ENCODE data around the gene INAFM2.

INAFM2 gene

DNA sequence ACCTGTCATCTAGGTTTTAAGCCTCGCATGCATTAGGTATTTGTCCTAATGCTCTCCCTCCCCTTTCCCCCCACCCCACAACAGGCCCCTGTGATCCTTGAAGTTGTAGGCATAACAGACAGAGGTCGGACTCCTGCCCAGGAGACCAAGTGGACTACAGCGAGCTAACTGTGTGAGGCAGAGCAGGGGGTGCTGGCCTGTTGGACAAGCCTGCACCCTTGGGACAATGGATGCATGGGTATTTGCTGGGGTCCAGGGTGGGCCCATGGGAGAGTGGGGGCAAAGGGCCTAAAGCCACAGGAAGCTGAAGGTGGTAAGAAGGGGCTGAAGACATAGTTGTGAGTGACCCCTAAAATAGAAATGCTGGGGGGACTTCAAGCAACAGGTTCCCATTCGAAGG is 18.2 kb upstream of the INAFM2 start:
- H3K4me3 ChIP-seq (ENCODE audit: low read depth, low read length) = no peak overlapping the region

DNA sequence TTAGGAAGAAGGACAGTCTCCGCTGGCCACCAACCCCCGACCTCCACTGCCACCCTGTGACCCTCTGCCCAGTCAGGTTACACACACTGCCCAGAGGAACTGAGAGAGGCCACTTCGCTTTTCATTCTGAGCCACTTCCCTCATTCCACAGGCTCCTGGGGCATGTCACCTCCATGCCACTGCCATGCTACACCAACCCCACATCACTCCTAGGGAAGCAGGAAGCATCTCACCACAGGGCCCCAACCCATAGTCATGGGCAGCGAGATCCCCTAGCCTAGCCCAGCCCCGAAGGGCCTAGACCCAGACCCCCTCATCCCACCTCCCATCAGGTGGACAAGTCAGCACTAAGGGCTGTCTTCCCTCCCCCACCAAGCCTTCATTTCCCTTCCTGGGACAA is 17.1 kb upstream of the INAFM2 start:
- H3K4me3 ChIP-seq (ENCODE audit: low read depth, low read length) = no peak overlapping the region

DNA sequence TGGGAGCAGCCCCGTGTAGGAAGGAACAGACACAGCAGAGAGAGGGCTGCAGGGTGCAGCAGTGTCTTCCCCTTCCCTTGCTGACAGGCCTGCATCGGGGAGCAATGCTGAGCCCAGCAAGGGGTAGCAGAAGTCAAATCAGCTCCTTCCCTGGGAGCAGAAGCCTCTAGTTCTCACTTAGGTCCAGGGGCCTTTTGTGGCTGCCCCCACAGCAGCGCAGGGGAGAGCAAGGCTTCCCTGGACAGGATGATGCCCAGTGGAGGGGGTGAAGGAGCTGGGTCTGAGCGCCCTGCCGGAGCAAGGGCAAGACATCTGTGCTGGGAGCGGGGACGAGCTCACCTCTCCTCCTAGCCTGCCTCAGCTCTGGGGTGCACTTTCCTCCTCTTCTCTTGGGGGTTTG is 16.6 kb upstream of the INAFM2 start:
- no peak overlapping the region for H3K4me3 ChIP-seq (ENCODE audit: low read depth, low read length)

DNA sequence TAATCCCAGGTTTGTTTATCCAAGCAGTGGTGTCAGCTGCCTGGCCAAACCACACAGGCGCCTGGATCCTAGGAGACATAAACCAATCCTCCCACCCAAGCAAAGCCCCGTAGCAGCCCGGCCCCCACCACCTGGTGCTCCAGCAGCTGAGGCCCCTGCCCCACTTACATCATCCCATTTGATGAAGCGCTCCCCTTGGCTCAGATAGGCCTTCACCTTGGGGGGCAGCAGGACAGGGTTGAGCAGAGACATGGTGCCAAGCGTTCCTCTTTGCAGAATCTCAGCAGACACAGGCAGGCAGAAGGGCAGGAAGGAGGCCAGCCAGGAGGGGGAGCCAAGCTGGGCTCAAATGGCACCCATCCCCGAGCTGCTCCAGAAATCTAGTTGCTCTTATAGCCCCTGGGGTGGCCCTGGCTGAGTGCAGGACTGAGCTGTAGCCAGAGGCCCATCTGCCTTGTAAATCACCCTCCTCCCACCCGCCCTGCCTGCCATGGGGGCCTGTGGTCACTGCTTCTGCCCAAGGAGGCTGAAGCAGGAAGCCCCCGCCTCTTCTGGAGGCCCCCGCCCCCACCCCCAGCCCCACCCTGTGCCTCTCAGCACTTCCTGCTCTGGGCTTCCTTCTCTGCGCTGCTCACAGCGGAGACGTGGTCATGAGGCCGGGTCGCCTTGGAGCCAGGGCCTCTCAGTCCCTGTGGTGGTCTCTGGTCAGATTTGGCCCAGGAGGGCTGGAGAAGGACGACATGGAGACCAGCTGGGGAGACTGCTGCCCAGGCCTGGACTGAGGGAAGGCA is 15.9 kb upstream of the INAFM2 start, which contains the start of gene PLCB2:
PLCB2 (minus strand) TSS at position 515 of the 791 bp plus-strand sequence; CDS start at position 252, 263 bp downstream.
- H3K4me3 ChIP-seq (ENCODE audit: low read depth, low read length) = no peak within 1 kb of the TSS

DNA sequence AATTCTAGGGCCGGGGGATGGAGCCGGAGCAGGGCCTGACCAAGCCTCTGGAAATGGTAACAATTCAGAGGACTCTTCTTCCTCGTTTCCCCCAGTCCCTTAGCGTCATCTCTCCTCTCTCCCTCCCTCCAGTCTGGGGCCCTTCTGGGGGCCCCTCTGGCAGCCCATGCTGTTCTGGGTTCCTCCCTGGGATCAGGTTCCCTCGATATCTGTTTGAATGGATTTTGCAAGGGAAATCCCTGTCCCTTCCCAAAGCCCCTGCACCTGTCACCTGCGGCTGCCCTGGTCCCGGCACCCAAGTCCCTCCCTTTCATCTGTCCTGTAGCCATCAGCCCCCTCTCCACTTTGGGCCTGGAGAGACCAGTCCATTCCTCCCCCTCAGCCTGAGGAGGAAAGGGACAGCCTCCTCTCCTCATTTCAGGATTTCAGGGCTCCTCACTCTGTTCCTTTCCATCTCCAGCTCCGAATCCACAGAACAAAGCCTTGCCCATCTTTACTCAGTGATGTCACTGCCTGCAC is 14.1 kb upstream of the INAFM2 start:
- H3K4me3 ChIP-seq (ENCODE audit: low read depth, low read length) = no peak overlapping the region

DNA sequence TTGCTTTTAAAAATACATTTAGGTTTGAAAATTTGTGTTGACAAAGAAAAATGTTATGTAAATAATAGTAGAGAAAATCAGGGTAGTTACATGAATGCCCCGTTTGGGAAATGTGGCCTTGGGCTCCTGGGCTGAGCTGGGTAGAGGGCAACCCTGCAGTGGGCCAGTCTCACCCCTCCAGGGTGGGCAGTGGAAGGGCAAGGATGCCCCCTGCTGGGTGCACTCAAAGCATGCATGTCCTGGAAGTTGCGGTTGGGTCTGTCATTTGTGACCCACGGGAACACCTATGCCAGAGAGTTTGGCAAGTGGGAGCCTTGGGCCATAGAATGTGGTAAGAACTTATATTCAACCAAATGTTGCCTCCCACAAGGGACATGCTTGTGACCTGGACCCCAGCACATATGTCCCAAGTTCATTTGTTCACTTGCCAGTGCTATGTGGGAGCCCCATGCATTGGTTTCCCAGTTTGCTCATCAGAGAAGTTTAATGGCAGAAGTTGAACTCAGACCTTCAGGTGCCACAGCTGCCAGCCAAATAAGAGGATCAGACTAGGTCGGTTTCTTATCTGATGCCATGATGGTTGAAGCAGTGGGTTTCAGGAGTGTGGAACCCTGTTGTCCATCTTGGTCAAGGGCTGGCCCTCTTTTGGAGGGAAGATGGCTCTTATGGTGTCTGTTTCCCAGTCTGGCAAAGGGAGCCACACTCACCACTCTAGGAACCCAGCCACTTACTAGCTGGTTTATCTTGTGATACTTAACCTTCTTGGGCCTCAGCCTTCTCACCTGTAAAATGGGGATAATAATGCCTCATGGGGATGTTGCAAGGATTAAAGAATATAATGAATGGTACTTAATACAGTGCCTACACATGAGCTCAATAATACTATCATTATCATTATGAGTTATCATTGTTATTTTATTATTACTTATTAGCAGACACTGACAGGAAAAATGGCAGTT is 13.2 kb upstream of the INAFM2 start:
- H3K4me3 ChIP-seq (ENCODE audit: low read depth, low read length) = no peak overlapping the region

DNA sequence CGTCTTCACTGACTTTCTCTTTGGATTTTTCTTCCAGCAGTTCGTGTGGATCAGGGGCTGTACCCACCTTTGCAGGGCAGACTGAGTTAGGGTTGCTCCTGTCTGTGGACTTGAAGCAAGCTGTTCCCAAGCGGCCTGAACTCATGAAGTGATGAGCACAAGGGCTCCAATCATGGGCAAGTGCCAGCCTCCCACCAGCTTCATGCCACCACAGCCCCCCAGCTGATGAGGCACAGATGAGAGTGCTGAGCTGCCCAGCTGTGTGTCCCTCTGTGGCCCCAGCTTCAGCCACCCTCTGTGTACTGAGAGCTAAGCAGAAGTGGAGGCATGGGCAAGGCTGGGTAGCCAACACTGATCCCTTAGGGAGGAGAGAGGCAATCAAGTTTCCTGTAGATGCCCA is 12.5 kb upstream of the INAFM2 start:
- H3K4me3 ChIP-seq (ENCODE audit: low read depth, low read length) = no peak overlapping the region

DNA sequence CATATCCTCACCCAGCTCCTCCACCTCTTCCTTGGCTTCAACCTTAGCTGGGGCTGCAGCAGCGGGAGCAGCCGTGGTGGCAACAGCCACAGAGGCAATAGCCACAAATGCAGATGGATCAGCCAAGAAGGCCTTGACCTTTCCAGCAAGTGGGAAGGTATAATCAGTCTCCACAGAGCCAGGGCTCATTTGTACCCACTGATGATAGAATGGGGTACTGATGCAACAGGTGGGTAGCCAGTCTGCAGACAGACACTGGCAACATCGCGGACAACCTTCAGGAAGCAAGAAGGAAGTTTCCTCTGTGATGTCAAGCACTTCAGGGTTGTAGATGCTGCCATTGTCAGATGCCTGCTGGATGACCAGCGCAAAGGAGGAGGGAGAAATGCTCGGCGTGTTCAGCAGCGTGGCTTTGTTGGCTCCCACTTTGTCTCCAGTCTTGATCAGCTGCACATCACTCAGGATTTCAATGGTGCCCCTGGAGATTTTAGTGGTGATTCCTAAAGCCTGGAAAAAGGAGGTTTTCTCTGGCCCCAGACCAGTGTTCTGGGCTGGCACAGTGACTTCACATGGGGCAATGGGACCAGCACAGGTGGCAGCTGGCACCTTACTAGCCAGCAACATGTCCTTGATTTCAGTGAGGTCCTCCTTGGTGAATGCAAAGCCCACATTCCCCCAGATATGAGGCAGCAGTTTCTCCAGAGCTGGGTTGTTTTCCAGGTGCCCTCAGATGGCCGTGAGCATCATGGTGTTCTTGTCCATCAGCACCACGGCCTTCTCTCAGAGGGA is 10.9 kb upstream of the INAFM2 start:
- no peak overlapping the region for H3K4me3 ChIP-seq (ENCODE audit: low read depth, low read length)

DNA sequence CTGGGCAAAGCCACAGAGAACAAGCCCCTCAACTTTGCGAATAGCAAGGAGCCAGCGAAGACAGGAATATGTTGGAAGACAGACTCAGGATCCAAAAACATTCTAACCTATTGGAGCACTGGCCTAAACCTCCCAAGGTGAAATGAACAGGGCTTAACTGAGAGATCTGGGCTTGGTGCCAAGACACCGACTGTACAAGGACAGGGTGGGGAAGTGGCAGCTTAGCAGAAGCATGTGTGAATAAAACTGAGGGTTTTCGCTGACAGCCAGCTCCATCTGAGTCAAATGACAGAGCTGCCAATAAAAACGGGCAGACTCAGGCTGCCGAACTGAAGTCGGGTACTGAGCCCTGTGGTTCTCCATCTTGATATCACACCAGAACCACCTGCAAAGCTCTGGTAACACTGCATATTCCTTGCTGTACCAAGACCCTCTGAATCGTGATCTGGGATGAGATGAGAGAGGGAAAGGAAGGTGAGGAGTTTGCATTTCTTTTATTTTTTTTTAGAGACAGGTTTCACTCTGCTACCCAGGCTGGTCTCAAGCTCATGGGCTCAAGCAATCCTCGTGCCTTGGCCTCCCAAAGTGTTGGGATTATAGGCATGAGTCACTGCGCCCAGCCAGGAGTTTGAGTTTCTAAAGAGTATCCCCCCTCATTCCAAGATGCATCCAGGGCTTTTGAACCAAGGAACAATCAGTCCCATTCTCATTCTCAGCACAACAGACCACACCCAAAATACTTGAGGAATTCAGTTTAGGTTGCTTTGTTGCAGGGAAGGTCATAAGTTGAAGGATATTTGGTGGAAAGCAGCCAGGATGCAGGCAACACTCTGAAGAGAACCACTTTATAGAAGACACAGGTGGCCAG is 9.7 kb upstream of the INAFM2 start:
- H3K4me3 ChIP-seq (ENCODE audit: low read depth, low read length) = no peak overlapping the region

DNA sequence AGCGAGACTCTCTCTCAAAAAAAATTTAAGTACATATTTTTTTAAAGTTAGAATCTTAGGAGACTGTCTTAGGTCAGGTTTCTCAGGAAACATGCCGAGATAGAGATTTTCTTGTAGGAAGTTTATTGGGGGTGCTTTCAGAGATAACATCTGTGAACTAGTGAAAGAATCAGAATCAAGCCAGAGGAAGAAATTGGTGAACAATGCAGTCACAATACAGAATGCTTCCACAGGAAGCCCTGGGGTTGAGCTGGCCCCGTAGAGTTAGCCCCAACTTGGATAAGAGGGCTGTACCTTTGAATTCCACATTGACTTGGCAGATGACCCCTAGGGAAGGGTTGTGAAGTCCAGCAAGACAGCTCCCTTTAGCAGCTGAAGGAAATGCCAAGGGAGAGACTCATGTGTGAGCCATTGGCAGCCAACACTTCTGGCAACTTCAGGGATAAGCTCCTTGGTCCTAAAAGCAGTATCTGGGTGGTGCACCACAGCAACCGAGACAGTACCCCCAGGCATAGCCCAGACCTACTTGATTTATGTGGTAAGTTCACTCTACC is 8.7 kb upstream of the INAFM2 start:
- H3K4me3 ChIP-seq (ENCODE audit: low read depth, low read length) = no peak overlapping the region

DNA sequence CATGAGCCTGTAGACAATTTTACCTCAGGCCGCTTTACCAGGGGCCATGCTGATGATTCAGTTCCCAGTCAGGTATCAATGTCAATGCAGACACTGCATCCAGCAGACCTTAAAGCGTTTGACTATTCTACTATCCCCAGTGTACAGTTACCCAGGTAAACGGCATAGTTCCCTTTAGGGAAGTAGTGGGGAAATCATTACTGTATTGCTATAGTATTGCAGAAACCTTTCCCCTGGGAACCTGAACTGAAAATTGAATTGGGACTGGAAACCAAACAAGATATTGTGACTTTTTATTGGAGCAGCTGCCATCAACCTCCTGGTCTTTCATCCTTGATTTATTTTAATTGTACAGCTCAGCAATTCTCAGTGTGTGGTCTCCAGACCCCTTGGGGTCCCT is 6.6 kb upstream of the INAFM2 start:
- no peak overlapping the region for H3K4me3 ChIP-seq (ENCODE audit: low read depth, low read length)

DNA sequence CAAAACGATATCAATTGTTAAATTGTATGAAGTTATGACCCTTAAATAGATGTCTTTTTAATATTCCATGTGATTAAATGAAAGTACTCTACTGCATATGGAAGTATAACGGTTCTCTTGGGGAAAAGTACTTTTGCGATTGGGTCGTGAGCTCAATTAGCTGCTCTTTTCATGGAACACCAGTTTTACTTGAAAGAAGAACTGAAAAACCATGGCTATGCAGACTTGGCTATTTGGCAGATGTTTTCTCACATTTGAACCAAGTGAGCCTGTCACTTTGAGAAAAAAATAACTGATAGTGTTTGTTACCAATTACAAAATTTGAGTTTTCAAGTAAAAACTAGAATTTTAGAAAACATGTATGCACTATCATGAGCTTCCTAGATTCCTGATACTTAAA is 5.9 kb upstream of the INAFM2 start:
- no peak overlapping the region for H3K4me3 ChIP-seq (ENCODE audit: low read depth, low read length)

DNA sequence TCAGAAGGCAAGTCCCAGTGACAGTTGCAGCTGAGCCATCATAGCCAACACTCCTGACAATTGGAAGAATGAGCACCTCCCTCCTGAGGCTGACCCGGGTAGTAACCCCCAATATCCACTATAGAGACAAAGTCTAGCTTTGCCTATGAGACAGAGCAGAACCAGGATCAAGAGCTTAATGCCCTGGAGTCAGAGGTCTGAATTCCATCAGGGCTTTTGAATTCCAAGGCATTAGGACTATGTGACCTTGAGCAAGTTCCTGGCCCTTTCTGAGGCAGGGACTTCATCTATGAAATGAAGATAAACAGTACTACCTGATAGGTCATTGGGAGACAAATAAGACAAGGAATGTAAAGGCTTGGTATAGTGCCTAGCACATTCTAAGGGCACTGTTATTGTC is 3.1 kb upstream of the INAFM2 start:
- H3K4me3 ChIP-seq (ENCODE audit: low read depth, low read length) = no peak overlapping the region

DNA sequence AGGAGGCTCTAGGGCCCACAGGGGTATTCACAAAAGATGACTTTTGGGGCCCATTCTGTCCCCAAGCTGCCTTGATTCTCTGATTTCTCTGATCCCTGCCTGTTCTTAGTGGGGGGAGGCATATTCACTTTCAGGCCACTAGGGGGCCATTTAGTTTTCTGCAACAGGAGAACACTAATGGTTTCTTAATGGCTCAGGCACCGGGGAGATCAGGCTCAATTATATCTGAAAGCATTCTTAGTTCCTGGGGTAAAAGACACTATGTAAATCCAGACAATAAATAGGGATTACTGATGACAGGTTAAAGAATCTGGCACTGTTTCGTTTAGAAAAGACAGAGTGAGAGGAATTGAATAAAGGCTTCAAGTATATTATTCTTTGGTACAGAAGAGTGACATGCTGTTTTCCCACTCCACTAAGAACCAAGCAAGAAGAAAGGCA is 2.5 kb upstream of the INAFM2 start:
- H3K4me3 ChIP-seq (ENCODE audit: low read depth, low read length) = no peak overlapping the region

DNA sequence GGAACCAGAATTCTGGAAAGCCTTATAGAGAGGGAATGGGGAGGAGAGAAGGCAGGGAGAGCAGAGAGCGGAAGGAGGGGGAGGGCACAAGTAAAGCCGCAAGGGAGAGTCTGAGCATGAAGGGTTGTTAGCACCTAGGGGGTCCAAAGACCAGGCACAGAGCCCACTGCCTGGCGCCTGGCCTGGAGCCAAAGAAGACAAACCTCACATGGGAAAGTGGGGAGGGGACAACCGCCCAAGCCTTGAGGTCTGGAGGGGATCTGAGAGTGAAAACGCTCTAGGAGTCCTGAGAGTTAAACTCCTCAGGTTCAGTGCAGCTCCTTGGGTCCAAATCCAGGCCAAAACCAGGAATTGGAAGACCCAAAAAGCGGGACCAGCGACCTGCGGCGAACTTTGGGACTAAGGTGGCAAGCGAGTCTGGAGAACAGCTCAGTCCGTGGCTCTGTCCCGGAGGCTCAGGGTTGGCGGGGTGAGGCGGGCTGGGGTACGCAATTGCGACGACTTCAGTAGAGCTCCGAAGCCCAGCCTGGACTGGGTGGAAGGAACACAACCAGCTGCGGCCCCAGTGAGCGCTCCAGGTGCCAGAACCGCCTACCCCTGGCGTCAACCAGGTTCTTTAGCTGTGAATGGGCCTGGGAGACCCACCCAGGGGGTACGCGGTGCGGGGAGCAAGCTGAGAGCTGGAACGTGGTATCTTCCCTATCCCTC is 807 bp upstream of the INAFM2 start:
- peak overlapping the region; percentile 17 for H3K4me3 ChIP-seq (ENCODE audit: low read depth, low read length)

DNA sequence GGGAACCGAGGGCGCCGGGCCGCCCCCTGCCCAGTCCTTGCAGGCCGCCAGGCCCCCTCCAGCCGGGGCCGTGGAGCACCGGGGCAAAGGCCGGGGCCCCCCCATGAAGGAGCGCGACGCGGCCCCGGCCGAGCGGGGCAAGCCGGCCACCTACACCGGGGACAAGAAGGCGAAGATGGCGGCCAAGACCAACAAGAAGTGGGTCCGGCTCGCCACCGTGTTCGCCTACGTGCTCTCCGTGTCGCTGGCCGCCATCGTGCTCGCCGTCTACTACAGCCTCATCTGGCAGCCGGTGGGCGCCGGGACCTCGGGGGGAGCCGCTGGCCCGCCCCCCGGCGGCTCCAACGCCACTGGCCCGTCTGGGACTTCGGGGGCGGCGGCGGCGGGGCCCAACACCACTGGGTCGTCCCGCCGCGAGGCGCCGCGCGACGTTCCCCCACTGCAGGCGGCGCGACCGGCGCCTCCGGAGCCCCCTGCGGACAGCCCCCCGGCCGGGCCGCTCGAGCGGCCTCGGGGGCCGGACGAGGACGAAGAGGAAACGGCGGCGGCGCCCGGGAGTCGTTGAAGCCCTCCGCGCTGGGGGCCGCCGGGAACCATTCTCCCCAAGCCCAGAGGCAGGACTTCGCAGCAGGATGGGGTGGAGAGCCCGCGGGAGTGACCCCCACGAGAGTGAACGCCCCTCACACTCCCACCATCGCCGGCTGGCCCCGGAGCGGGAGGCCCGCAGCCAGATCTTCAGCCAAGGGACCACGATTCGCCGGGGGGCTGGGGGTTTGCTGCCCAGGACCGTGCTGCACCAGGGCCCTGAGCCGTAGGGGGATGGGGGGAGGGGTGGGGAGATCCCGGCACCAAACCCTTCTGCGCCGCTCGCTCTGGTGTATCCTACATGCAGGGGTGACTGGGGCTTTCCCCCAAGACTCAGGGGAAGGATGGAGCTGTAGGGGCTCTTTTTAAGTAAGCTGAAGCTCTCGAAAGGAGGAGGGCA is 753 bp downstream of the INAFM2 start:
- H3K4me3 ChIP-seq (ENCODE audit: low read depth, low read length) = peak overlapping the region; percentile 53

DNA sequence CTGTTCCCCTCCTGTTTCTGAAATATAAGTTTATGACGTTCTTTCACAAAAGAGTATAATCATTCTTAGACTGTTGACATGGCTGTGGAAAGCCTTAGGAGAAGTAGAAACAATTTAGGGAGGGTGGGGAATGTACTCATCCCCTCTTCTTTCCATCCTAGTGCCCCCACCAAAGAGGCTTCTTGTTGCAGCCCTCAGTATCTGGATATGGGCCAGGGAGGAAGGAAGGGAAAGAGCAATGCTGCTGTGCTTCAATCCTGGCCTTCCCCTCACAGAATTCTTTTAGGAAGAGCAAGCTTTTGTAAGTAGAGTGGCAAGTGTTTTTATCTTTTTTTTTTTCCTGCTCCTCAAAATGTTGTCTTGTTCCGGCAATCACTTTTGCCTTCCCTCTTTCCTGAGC is 1.7 kb downstream of the INAFM2 start:
- no peak overlapping the region for H3K4me3 ChIP-seq (ENCODE audit: low read depth, low read length)

DNA sequence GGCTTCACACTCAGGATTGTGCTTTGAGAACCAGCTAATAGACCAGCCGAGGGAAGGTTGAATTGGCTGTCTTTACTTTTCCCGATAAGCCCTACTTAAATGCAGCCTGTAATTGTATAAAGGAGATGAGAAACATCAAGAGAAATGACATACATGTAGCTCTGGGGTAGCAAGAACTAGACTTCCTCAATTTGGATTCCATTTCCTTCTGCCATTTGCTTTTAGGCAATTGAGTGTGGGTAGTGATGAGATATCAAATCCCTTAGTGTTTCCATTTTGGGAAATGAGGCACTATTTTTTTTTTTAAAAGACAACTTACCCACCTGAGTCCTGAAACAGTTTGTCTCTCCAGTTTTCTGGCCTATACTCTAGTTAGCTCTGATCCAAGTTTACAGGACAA is 2.2 kb downstream of the INAFM2 start:
- no peak overlapping the region for H3K4me3 ChIP-seq (ENCODE audit: low read depth, low read length)
